HepG2 (cell line): Measurements from ENCODE around the gene UTS2R. TPM values are rescaled to one million over a fixed set of nuclear protein-coding genes. Genes with fewer than 3 reads are reported as not detected.

Experiments
- HOXA3 ChIP-seq: sonication (generic); formaldehyde crosslinking; IDR thresholded peaks from 2 replicates; pipeline ENCODE4 v1.5.0; 2020; ENCODE audit warnings: missing genetic modification reagents
- KAT8 ChIP-seq: IDR thresholded peaks from 2 replicates; pipeline ENCODE4 v1.6.1; 2016; ENCODE audit warnings: missing genetic modification reagents, missing compliant biosample characterization
- RAD21 ChIP-seq: fragments of 450-650 bp; formaldehyde crosslinking; IDR thresholded peaks from 2 replicates; pipeline ENCODE4 v1.5.0; 2020; ENCODE audit warnings: mild to moderate bottlenecking
- RBFOX2 ChIP-seq: fragments of 200-400 bp; formaldehyde crosslinking; IDR thresholded peaks from 2 replicates; pipeline ENCODE4 v1.6.1; 2017; ENCODE audit warnings: low read depth, mild to moderate bottlenecking, low read length
- ZNF121 ChIP-seq: sonication (generic); formaldehyde crosslinking; IDR thresholded peaks from 2 replicates; pipeline ENCODE4 v1.5.0; 2020; ENCODE audit warnings: mild to moderate bottlenecking, missing genetic modification reagents
- ZNF17 ChIP-seq: sonication (generic); formaldehyde crosslinking; IDR thresholded peaks from 2 replicates; pipeline ENCODE4 v1.5.0; 2020; ENCODE audit warnings: mild to moderate bottlenecking, missing genetic modification reagents
- ZNF207 ChIP-seq: fragments of 450-650 bp; IDR thresholded peaks from 2 replicates; pipeline ENCODE4 v1.6.1; 2016; ENCODE audit warnings: antibody characterized with exemption, borderline replicate concordance
- ZNF253 ChIP-seq: sonication (generic); formaldehyde crosslinking; IDR thresholded peaks from 2 replicates; pipeline ENCODE4 v1.8.0; 2022; ENCODE audit warnings: mild to moderate bottlenecking, missing genetic modification reagents, borderline replicate concordance
- ZNF430 ChIP-seq: sonication (generic); formaldehyde crosslinking; IDR thresholded peaks from 2 replicates; pipeline ENCODE4 v1.9.0; 2021; ENCODE audit warnings: mild to moderate bottlenecking, missing genetic modification reagents
- ZNF441 ChIP-seq: sonication (generic); formaldehyde crosslinking; IDR thresholded peaks from 2 replicates; pipeline ENCODE4 v1.7.0; 2021; ENCODE audit warnings: missing genetic modification reagents, borderline replicate concordance
- polyA plus RNA-seq, 8 experiments: library from polyadenylated mRNA; depleted of rRNA in 3 of 8; stranded (reverse) in 7 of 8; unstranded in 1 of 8; fragments of >200 nt; fragmentation: Illumina TruSeq in 4 of 8; extraction: Trizol in 4 of 8; gene quantifications; 2 replicates each; pipeline versions ENCODE4 v1.2.1 to v1.2.3, GENCODE V29; 2011 to 2016; ENCODE audit warnings: low read depth in 4 of 8, missing spikeins in 1 of 8, mixed read lengths in 1 of 8; ENCODE audit not compliant: insufficient read depth in 1 of 8
- total RNA-seq, 5 experiments: library from RNA; depleted of rRNA; stranded (reverse); fragments of >200 nt; fragmentation: Illumina TruSeq; extraction: Trizol; gene quantifications; 2 replicates each; pipeline ENCODE4 v1.2.3, GENCODE V29; 2016; ENCODE audit warnings: low read depth in 1 of 5
- TF ChIP-seq, protein P1 (sequence below): sonication (generic); formaldehyde crosslinking; IDR thresholded peaks from 2 replicates; pipeline ENCODE4 v1.8.0; 2022; ENCODE audit warnings: mild to moderate bottlenecking, missing genetic modification reagents
- TF ChIP-seq, protein P2 (sequence below): IDR thresholded peaks from 2 replicates; pipeline ENCODE4 v1.6.1; 2016; ENCODE audit warnings: missing compliant biosample characterization, missing genetic modification reagents, borderline replicate concordance
- TF ChIP-seq, protein P3 (sequence below): sonication (generic); formaldehyde crosslinking; IDR thresholded peaks from 2 replicates; pipeline ENCODE4 v1.5.0; 2020; ENCODE audit warnings: missing genetic modification reagents
- TF ChIP-seq, protein P4 (sequence below): sonication (generic); formaldehyde crosslinking; IDR thresholded peaks from 2 replicates; pipeline ENCODE4 v1.9.0; 2022; ENCODE audit warnings: missing genetic modification reagents, mild to moderate bottlenecking, borderline replicate concordance
- TF ChIP-seq, protein P5 (sequence below): sonication (generic); formaldehyde crosslinking; IDR thresholded peaks from 2 replicates; pipeline ENCODE4 v1.8.1; 2023; ENCODE audit warnings: missing genetic modification reagents, inconsistent platforms, borderline replicate concordance
- TF ChIP-seq, protein P6 (sequence below), 2 experiments: sonication (generic) in 1 of 2; formaldehyde crosslinking in 1 of 2; IDR thresholded peaks; 2 replicates each; pipeline versions ENCODE4 v1.6.1 to v1.9.0; 2014 to 2022; ENCODE audit warnings: antibody characterized with exemption in 1 of 2, borderline replicate concordance in 1 of 2, inconsistent platforms in 1 of 2, low read depth in 1 of 2, missing genetic modification reagents in 1 of 2

UTS2R gene
- total and polyA plus RNA-seq, 2 of the 13 experiments (the other 11 are each of a cell fraction or from before 2014, with no cell fraction given), result 0.13 to 0.15 TPM

GRCh38 chr17:82355770-82356427 is 15.7 kb upstream of the UTS2R start (continued):
- TF ChIP-seq, protein P1, sequence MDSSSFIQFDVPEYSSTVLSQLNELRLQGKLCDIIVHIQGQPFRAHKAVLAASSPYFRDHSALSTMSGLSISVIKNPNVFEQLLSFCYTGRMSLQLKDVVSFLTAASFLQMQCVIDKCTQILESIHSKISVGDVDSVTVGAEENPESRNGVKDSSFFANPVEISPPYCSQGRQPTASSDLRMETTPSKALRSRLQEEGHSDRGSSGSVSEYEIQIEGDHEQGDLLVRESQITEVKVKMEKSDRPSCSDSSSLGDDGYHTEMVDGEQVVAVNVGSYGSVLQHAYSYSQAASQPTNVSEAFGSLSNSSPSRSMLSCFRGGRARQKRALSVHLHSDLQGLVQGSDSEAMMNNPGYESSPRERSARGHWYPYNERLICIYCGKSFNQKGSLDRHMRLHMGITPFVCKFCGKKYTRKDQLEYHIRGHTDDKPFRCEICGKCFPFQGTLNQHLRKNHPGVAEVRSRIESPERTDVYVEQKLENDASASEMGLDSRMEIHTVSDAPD, result no peak
- TF ChIP-seq HOXA3 (CRISPR knock-in tag) (peak; percentile 55), ZNF253 (CRISPR knock-in tag) (no peak), ZNF441 (no peak), RBFOX2 (no peak), ZNF121 (CRISPR knock-in tag) (0 out of 2 replicates have a peak, but pooled peaks have one; percentile 19), RAD21 (CRISPR knock-in tag) (no peak), ZNF17 (CRISPR knock-in tag) (no peak), ZNF207 (no peak), KAT8 (CRISPR knock-in tag) (0 out of 2 replicates have a peak, but pooled peaks have one; percentile 21), ZNF430 (peak; percentile 58; the same call in 1 of the 2 replicates)
- TF ChIP-seq, protein P2, sequence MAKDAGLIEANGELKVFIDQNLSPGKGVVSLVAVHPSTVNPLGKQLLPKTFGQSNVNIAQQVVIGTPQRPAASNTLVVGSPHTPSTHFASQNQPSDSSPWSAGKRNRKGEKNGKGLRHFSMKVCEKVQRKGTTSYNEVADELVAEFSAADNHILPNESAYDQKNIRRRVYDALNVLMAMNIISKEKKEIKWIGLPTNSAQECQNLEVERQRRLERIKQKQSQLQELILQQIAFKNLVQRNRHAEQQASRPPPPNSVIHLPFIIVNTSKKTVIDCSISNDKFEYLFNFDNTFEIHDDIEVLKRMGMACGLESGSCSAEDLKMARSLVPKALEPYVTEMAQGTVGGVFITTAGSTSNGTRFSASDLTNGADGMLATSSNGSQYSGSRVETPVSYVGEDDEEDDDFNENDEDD (CRISPR knock-in tag), result 0 out of 2 replicates have a peak, but pooled peaks have one; percentile 9
- TF ChIP-seq, protein P3, sequence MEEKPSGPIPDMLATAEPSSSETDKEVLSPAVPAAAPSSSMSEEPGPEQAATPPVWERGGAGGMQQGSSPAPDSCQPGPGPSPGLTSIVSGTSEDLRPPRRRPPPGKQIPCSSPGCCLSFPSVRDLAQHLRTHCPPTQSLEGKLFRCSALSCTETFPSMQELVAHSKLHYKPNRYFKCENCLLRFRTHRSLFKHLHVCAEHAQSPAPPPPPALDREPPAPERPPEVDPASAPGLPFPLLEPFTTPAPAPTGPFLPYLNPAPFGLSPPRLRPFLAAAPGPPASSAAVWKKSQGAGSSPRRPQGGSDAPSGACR (CRISPR knock-in tag), result no peak
- TF ChIP-seq, protein P4, sequence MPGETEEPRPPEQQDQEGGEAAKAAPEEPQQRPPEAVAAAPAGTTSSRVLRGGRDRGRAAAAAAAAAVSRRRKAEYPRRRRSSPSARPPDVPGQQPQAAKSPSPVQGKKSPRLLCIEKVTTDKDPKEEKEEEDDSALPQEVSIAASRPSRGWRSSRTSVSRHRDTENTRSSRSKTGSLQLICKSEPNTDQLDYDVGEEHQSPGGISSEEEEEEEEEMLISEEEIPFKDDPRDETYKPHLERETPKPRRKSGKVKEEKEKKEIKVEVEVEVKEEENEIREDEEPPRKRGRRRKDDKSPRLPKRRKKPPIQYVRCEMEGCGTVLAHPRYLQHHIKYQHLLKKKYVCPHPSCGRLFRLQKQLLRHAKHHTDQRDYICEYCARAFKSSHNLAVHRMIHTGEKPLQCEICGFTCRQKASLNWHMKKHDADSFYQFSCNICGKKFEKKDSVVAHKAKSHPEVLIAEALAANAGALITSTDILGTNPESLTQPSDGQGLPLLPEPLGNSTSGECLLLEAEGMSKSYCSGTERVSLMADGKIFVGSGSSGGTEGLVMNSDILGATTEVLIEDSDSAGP (CRISPR knock-in tag), result peak; percentile 42; the same call in 1 of the 2 replicates
- TF ChIP-seq, protein P5, sequence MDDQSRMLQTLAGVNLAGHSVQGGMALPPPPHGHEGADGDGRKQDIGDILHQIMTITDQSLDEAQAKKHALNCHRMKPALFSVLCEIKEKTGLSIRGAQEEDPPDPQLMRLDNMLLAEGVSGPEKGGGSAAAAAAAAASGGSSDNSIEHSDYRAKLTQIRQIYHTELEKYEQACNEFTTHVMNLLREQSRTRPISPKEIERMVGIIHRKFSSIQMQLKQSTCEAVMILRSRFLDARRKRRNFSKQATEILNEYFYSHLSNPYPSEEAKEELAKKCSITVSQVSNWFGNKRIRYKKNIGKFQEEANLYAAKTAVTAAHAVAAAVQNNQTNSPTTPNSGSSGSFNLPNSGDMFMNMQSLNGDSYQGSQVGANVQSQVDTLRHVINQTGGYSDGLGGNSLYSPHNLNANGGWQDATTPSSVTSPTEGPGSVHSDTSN (CRISPR knock-in tag), result no peak
- TF ChIP-seq, protein P6, sequence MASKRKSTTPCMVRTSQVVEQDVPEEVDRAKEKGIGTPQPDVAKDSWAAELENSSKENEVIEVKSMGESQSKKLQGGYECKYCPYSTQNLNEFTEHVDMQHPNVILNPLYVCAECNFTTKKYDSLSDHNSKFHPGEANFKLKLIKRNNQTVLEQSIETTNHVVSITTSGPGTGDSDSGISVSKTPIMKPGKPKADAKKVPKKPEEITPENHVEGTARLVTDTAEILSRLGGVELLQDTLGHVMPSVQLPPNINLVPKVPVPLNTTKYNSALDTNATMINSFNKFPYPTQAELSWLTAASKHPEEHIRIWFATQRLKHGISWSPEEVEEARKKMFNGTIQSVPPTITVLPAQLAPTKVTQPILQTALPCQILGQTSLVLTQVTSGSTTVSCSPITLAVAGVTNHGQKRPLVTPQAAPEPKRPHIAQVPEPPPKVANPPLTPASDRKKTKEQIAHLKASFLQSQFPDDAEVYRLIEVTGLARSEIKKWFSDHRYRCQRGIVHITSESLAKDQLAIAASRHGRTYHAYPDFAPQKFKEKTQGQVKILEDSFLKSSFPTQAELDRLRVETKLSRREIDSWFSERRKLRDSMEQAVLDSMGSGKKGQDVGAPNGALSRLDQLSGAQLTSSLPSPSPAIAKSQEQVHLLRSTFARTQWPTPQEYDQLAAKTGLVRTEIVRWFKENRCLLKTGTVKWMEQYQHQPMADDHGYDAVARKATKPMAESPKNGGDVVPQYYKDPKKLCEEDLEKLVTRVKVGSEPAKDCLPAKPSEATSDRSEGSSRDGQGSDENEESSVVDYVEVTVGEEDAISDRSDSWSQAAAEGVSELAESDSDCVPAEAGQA (IDR thresholded peaks at IDR 0.05; ENCODE audit: low read depth), result 0 out of 2 replicates have a peak, but pooled peaks have one; percentile 30
- TF ChIP-seq, protein P6 (CRISPR knock-in tag; IDR thresholded peaks at IDR 0.05; ENCODE audit: borderline replicate concordance), result no peak
